Activated CD4-positive, alpha-beta T cell treated with anti-CD3 and anti-CD28 coated beads, Interleukin-2, Interleukin-4, amounts not matched to agents 100 ng/mL and 50 ng/mL, durations not matched to agents 16 hours and 8 hours (primary cell): Measurements from ENCODE around the gene IQCE.

Experiments used
- DNase-seq: peaks from one replicate; pipeline ENCODE4 v3.0.0-alpha.2; 2020; ENCODE audit warnings: low spot score

IQCE gene

DNA sequence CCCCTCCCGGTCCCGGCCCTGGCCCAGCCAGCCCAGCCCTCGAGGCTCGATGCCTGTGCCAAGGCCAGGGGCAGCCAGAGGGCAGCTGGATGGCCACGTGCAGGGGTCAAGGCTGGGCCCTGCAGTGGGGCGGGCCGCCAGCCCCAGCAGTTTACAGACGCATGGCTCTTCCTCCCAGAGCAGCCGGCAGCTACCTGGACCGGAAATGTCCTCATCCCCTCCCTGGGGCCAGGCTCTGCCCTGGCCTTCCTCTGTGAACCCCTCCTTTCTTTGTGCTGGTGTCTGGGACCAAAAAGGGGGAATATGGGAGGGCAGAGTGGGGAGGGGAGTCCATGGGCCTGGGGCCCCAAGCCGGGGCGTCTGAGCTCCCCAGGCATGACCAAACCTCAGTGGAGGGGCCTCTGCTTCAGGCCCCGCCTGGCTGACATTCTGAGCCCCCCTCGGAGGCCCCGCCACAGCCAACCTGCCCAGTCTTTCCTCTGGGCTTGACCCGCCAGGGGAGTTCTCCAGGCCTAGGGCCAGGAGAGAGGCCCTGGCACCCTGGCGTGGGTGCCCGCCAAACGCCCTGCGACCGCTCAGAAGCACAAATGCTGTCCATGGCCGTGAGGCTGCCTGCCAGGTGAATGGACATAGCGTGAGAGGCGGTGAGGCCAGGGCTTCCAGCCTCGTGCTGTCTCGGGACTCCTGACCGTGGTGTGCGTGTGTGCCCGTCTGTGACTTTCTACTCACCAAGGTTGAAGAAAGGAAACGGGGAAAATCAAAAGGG, 104.5 kb downstream of the IQCE start:
- DNase-seq, result no peak

DNA sequence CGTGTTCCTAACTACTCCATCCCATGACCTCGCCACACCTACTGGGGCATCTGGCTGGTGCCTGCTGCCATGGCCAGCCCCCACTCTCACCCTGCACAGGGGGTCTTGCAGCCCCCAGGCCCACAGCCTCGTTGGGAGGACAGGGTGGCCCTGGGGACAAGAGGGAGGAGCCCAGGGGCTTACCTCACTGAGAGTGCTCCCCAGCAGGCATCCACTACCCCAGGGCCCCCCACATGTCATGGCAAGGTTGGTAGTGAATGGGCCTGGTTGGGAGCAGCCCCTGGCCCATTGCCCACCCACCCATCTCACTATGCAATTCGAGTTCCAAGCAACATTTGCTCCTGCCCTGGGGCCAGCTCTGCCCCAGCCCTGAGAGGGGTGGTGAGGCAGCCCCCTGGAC, 105.2 kb downstream of the IQCE start:
- no peak for DNase-seq
